NCI-H187 (cell line): ENCODE results near the gene NONO.
"Not testable (repeated sequence)": the region's sequence is repeated elsewhere in the genome, so short reads cannot be mapped to it uniquely, and the experiment has no call there.

Source experiments
- DNase-seq, 2 experiments: peaks; one replicate each; lab custom pipeline; 2025; lab: John Stamatoyannopoulos, UW

Gene NONO

GRCh38 chrX:71291381-71291780 lies 7.9 kb downstream of the NONO start:
- no peak for DNase-seq

- no peak for DNase-seq
Measured at GRCh38 chrX:71292669-71293365, 9.4 kb downstream of the NONO start.

GRCh38 chrX:71296806-71297205 lies 13.4 kb downstream of the NONO start:
- DNase-seq: no peak

GRCh38 chrX:71298119-71298518 lies 14.7 kb downstream of the NONO start:
- DNase-seq: no peak

- DNase-seq: not testable (repeated sequence)
Measured at GRCh38 chrX:71300064-71300463, 16.6 kb downstream of the NONO start.

- not testable (repeated sequence) for DNase-seq
Measured at GRCh38 chrX:71300495-71300894, 17.1 kb downstream of the NONO start.

GRCh38 chrX:71301195-71301924 lies 17.9 kb downstream of the NONO start, which contains the start of gene ITGB1BP2:
Gene ITGB1BP2 (plus strand): TSS chrX:71301750. CDS start chrX:71301807, 57 bp downstream.
- DNase-seq: no peak

GRCh38 chrX:71302461-71303213 lies 19.2 kb downstream of the NONO start:
- no peak for DNase-seq

GRCh38 chrX:71304561-71304960 lies 21.1 kb downstream of the NONO start:
- no peak for DNase-seq

- DNase-seq: no peak
Measured at GRCh38 chrX:71315917-71316316, 32.5 kb downstream of the NONO start.

GRCh38 chrX:71316959-71317358 lies 33.5 kb downstream of the NONO start:
- not testable (repeated sequence) for DNase-seq

- DNase-seq: no peak
Measured at GRCh38 chrX:71320126-71320525, 36.7 kb downstream of the NONO start.

GRCh38 chrX:71321731-71322130 lies 38.3 kb downstream of the NONO start:
- no peak for DNase-seq

- not testable (repeated sequence) for DNase-seq
Measured at GRCh38 chrX:71324452-71324851, 41.0 kb downstream of the NONO start.

GRCh38 chrX:71326394-71326793 lies 43.0 kb downstream of the NONO start:
- no peak for DNase-seq

GRCh38 chrX:71349151-71349665 lies 65.8 kb downstream of the NONO start:
- DNase-seq: not testable (repeated sequence)

GRCh38 chrX:71349867-71350266 lies 66.4 kb downstream of the NONO start:
- not testable (repeated sequence) for DNase-seq
